Neural progenitor cell (in vitro differentiated cells): ENCODE results near the gene FAM163A.

Experiments used
- EZH2 ChIP-seq: fragments of 200-600 bp; sonication (generic); IDR thresholded peaks from 2 replicates; pipeline ENCODE4 v1.6.1; 2017; ENCODE audit warnings: antibody characterized with exemption, mild to moderate bottlenecking, moderate library complexity
- TF ChIP-seq, protein P1 (sequence below): fragments of 200-600 bp; sonication (generic); IDR thresholded peaks from 2 replicates; pipeline ENCODE4 v1.5.1; 2017; ENCODE audit warnings: antibody characterized with exemption, mild to moderate bottlenecking

DNA sequence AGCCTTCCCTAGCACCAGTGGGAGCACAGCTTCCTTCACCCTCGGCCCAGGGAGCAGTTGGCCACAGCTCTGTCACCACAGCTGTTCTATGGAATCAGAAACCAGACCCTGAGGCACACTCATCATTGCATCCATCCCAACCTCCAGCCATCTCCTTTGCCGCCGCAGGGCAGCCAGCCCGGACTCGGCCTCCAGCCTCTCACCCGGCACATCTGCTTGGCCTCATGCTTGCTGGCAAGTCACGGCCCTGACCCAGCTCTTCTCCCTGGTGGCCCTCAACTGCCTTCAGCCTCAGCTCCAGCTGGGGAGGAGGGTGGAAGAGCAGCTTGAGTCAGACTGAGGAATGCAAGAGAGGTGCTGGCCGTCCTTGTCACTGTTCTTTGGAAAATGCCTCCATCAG, 74.7 kb downstream of the FAM163A start:
- TF ChIP-seq, protein P1, sequence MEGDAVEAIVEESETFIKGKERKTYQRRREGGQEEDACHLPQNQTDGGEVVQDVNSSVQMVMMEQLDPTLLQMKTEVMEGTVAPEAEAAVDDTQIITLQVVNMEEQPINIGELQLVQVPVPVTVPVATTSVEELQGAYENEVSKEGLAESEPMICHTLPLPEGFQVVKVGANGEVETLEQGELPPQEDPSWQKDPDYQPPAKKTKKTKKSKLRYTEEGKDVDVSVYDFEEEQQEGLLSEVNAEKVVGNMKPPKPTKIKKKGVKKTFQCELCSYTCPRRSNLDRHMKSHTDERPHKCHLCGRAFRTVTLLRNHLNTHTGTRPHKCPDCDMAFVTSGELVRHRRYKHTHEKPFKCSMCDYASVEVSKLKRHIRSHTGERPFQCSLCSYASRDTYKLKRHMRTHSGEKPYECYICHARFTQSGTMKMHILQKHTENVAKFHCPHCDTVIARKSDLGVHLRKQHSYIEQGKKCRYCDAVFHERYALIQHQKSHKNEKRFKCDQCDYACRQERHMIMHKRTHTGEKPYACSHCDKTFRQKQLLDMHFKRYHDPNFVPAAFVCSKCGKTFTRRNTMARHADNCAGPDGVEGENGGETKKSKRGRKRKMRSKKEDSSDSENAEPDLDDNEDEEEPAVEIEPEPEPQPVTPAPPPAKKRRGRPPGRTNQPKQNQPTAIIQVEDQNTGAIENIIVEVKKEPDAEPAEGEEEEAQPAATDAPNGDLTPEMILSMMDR = no peak
- no peak for TF ChIP-seq EZH2
